ENCODE measurements around the gene SSBP3.

- TF ChIP-seq POLR2A (IDR thresholded peaks at IDR 0.05) (no peak), POLR2AphosphoS5 (IDR thresholded peaks at IDR 0.05) (no peak), CTCF (IDR thresholded peaks at IDR 0.05) (no peak)
These were observed 27.2 kb downstream of the SSBP3 start for GRCh38 chr1:54378874-54379554.

Measured in suprapubic skin (tissue), 4 donors.